HG03558 (cell line): ENCODE data around the gene NDUFB2.
"Not testable (repeated sequence)": the region's sequence is repeated elsewhere in the genome, so short reads cannot be mapped to it uniquely, and the experiment has no call there.

ENCODE experiments used
- ATAC-seq: cut with Tn5 transposase; IDR thresholded peaks from one replicate; pipeline ENCODE4 v1.9.1; 2021; ENCODE audit warnings: moderate number of reproducible peaks; ENCODE audit not compliant: unreplicated experiment; ENCODE audit errors: extremely low read depth

Gene NDUFB2

DNA sequence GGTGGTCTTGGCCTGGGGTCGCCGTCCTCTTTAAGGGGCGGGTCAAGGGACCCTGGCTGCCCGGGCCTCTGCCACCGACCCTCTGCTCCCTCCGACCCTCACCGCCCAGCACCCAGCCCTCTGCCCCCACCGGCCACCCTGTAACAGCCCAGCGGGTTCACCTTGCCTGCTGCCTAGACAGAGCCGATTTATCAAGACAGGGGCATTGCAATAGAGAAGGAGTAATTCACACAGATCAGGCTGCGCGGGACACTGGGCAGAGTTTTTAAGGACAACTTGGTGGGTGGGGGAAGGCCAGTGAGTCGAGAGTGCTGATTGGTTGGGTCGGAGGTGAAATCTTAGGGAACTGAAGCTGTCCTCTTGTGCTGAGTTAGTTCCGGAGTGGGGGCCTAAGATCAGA, 24.5 kb upstream of the NDUFB2 start:
- ATAC-seq, result no peak

- ATAC-seq, result no peak
Measured at GRCh38 chr7:140672382-140673062, 24.0 kb upstream of the NDUFB2 start, which contains the start of gene ADCK2. Gene ADCK2 (plus strand): TSS chr7:140672945. CDS start chr7:140673331, 386 bp downstream.

DNA sequence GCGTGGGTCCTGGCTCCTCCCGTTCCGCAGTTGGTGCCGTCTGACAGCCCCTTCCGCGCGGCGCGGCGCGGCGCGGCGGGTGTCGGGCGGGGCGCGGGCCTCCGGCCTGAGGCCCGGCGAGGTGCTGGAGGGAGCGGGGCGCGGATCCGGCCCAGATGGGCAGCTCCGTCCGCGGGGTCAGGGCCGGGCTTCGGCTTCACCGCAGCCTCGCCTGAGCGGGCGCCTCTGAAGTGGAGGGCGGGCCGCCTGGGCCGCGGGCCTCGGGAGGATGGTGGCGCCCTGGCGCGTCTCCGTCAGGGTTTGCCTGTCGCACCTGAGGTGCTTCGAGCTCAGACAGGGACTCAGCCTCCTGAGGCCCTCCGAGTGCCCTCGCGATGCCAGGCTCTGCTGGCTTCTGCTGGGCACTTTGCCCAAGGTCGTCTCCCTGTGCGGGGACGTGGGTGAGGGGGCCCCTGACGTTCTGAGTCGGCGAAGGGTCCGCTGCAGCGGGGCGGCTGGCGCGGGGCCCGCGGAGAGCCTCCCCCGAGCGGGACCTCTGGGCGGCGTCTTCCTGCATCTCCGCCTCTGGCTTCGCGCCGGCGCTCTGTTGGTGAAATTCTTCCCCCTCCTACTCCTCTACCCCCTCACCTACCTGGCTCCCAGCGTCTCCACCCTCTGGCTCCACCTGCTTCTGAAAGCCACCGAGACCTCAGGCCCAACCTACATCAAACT, 23.3 kb upstream of the NDUFB2 start:
- no peak for ATAC-seq

DNA sequence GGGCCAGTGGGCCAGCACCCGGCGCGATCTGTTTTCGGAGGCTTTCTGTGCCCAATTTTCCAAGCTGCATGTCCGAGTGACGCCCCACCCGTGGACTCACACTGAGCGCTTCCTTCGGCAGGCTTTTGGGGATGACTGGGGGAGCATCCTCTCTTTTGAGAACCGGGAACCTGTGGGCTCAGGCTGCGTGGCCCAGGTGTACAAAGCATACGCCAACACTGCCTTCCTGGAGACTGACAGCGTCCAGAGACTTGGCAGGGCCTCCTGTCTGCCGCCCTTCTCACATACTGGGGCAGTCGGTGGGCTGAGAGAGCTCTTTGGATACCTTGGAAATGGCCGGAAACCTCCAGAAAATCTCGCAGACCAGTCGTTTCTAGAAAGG, 22.7 kb upstream of the NDUFB2 start:
- ATAC-seq, result no peak

GRCh38 chr7:140674356-140674800, 22.1 kb upstream of the NDUFB2 start:
- no peak for ATAC-seq

DNA sequence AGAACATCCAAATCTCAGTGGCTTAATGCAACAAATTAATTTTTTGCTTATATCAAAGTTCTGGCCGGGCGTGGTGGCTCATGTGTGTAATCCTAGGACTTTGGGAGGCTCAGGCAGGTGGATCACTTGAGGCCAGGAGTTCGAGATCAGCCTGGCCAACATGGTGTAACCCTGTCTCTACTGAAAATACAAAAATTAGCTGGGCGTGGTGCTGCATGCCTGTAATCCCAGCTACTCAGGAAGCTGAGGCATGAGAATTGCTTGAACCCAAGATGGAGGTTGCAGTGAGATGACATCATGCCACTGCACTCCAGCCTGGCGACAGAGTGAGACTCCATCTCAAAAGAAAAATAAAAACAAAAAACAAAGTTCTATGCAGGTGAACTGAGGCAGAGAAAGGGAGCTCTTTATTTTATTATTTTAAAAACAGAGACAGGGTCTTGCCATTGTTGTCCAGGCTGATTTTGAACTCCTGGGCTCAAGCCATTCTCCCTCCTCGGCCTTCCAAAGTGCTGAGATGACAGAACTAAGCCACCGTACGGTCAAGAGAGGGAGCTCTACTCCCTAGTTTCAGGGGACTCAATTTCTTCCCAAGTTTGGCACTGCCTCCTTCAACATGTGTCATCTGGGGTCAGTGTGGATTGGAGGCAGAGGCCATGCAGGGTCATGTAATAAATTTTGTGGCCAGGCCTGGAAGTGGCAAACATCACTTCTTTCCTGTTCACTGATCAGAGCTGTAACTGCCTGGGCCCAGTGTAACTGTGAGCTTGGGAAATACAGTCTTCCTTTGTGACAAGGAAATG, 21.4 kb upstream of the NDUFB2 start:
- no peak for ATAC-seq

DNA sequence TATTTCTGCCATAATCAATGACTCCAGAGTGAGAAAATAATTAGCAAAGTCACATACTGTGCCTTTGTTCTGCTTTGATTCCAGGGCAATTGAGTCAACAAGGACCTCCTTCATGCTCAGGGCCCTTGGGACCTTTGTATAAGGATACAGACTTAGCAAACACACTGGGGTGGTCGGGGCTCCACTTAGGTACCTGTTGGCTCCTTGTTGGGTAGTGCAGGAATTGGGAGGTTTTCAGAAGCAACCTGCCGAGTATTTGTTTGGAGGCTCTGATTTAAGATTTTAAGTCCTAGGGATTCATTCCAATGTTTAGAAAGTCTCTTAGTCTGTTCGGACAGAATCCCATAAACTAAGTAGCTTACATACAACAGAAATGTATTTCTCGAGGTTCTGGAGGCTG, 20.8 kb upstream of the NDUFB2 start:
- no peak for ATAC-seq

GRCh38 chr7:140676306-140676705, 20.2 kb upstream of the NDUFB2 start:
- peak; percentile 54 for ATAC-seq

GRCh38 chr7:140676956-140677355, 19.6 kb upstream of the NDUFB2 start:
- not testable (repeated sequence) for ATAC-seq

GRCh38 chr7:140677496-140677895, 19.0 kb upstream of the NDUFB2 start:
- no peak for ATAC-seq

GRCh38 chr7:140678081-140678815, 18.3 kb upstream of the NDUFB2 start:
- ATAC-seq, result no peak

DNA sequence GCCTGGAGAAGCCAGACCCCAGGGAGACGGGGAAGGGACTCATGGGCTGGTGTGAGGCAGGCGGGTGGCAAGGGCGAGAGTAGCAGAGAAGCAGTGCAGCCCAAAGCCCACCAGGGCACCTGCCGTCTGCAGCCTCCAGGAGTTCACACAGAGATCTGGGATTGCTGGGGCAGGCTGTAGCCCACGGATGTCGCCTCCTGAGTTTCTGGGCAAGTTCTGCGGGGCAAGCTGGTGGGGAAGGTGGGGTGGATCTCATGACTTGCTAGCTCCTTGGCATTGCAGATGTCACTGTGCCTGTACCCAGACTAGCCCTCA, 17.7 kb upstream of the NDUFB2 start:
- ATAC-seq, result no peak

- no peak for ATAC-seq
Measured at GRCh38 chr7:140679186-140679585, 17.3 kb upstream of the NDUFB2 start.

DNA sequence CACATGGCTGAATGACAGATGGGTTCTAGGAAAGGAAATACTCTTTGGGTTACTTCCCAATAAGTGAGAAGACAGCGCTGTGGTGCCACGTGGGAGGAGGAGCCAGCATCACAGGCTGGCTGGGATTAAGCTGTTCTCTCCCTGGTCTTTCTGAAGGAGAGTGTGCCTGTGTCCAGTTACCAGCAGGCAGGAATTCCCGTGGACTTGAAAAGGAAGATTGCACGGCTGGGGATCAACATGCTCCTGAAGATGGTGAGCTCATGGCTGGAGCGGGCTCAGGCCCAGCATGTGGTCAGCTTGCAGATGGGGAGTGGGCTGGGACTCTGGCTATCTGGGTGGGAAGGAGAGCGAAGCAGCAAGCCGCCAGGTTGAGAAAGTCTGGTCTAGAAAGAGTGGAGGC, 15.6 kb upstream of the NDUFB2 start:
- ATAC-seq, result no peak

- no peak for ATAC-seq
Measured at GRCh38 chr7:140681766-140682165, 14.7 kb upstream of the NDUFB2 start.

- no peak for ATAC-seq
Measured at GRCh38 chr7:140683657-140684056, 12.9 kb upstream of the NDUFB2 start.

DNA sequence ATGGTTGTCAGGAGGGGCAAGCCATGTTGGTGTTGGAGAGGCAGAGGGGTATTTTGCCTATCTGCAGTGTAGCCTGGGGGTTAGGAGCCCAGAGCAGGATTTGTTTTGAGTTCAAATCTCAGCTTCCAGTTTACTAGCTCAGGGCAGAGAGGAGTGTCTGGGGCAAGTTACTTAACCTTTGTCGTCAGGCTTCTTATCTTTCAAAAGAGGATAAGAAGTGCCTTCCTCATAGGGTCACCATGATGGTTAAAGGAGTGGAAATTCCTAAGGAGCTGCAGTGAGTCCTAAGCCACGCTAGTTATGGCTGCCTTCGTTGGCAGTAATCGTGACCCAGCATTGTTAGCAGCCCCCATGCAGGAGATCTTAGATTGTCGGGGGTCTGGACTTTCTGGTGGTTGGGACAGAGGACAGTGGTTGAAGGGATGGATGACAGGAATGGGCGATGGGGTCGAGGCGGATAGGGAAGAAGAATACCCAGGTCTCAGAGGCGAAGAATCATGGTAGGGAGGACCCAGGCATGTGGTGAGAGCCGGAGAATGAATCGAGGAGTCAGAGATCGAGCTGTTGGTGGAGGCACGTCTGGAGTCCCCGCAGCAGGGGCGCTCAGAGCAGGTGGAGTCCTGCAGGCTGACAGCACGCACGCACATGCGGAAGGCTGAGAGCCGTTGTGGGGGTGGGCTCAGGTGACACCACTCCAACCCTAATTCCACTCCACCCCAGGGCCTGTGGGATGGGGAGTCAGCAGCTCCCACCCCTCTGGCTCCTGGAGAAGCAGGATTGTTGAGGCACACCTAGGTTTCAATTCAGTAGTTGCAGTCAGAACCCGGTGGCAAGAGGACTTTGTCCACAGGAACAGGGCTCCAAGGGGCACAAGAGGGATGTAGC, 12.2 kb upstream of the NDUFB2 start:
- no peak for ATAC-seq

GRCh38 chr7:140685407-140686087, 11.0 kb upstream of the NDUFB2 start:
- no peak for ATAC-seq

DNA sequence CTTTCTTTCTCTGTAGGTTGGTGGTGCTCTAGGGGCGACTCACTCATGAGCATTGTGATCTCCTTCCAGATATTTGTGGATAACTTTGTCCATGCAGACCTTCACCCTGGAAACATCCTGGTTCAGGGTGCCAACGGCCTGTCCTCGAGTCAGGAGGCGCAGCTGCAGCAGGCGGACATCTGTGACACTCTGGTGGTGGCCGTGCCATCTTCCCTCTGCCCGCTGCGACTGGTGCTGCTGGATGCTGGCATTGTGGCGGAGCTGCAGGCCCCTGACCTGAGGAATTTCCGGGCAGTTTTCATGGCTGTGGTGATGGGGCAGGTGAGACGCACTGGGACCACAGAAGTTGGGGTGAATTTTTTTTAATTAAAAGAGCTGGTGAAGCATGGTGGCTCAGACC, 9.6 kb upstream of the NDUFB2 start:
- ATAC-seq, result no peak
